ENCODE results near the gene GOLGA1.

DNA sequence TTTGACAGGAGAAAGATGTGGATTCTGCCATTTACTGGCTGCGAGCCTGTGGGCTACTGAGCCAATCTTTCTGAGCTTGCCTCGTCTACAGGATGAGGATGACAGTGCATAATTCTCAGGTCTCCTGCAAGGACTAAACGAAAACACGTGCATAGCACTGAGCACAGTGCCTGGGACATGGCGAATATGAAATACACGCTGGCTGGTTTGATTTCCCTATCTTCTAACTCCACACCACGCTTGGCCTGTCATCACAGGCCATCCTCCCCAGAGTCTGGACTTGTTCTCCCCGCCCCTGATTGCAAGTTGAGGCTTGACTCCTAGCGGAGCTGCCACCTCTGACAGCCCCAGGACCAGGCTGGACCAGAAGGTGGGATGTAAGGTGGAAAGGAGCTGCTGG, 41.0 kb downstream of the GOLGA1 start:
- TF ChIP-seq, protein P1, sequence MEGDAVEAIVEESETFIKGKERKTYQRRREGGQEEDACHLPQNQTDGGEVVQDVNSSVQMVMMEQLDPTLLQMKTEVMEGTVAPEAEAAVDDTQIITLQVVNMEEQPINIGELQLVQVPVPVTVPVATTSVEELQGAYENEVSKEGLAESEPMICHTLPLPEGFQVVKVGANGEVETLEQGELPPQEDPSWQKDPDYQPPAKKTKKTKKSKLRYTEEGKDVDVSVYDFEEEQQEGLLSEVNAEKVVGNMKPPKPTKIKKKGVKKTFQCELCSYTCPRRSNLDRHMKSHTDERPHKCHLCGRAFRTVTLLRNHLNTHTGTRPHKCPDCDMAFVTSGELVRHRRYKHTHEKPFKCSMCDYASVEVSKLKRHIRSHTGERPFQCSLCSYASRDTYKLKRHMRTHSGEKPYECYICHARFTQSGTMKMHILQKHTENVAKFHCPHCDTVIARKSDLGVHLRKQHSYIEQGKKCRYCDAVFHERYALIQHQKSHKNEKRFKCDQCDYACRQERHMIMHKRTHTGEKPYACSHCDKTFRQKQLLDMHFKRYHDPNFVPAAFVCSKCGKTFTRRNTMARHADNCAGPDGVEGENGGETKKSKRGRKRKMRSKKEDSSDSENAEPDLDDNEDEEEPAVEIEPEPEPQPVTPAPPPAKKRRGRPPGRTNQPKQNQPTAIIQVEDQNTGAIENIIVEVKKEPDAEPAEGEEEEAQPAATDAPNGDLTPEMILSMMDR (IDR thresholded peaks at IDR 0.05; ENCODE audit: insufficient read depth, low read length) = no peak
- TF ChIP-seq POLR2AphosphoS5 (IDR thresholded peaks at IDR 0.05; ENCODE audit: low read depth) (no peak), SPI1 (IDR thresholded peaks at IDR 0.05; ENCODE audit: borderline replicate concordance, low read depth) (no peak)

Measured in HL-60 (cell line).